ENCODE results near the gene GFRA1.

GRCh38 chr10:116070743-116071320 lies 202.2 kb downstream of the GFRA1 start:
- TF ChIP-seq CTCF (IDR thresholded peaks at IDR 0.05) = no peak
- no peak for TF ChIP-seq POLR2A (IDR thresholded peaks at IDR 0.05)
